ENCODE measurements around the gene SYNPO.

Gene SYNPO

DNA sequence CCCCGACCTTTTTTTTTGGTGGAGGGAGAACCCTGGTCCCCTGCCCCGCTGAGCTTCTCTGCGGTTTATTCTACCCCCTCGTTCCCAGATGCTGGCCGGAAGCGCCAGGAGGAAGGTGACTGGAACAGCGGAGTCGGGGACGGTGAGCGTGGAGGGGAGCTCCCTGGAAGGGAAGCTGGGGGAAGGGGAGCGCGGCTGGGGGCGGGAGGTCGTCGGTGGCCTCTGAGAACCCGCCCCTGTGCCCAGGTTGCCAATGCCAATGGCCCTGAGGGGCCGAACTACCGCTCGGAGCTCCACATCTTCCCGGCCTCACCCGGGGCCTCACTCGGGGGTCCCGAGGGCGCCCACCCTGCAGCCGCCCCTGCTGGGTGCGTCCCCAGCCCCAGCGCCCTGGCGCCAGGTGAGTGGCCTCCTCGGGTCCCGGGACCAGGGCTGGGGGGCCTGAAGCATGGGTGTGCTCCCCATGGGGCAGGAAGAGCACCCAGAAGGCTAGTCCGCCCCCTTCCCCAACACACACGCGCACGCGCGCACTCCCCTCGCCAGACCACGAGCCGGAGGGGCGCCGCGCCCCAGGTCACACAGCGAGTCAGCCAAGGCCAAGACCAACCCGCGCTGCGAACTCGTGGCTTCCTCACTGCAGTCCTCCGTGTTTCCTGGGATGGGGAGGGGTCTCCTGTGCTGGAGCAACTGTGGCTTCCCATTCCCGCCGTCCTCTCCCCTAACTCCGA lies 31.2 kb downstream of the SYNPO start:
- H2AFZ ChIP-seq (ENCODE audit: low read length) = no peak overlapping the region
- H4K20me1 ChIP-seq (ENCODE audit: insufficient read depth, low read length) = no peaks in the 10 kb centered on the region
- no peak overlapping the region for H3K4me3 ChIP-seq (ENCODE audit: low read length)
- no peaks in the 10 kb centered on the region for H3K4me1 ChIP-seq (ENCODE audit: low read length)
- peaks cover 10% of the 10 kb centered on the region; the same call in 1 of the 2 replicates for H3K27me3 ChIP-seq (replicated peaks; ENCODE audit: insufficient read depth, low read length)
- DNase-seq = no peak
- no peaks in the 10 kb centered on the region for H3K79me2 ChIP-seq (ENCODE audit: low read length)
- no peaks in the 10 kb centered on the region for H3F3A ChIP-seq (ENCODE audit: insufficient read depth, low read length)
- H3K9me3 ChIP-seq (replicated peaks; ENCODE audit: insufficient read depth, low read length) = no peaks in the 10 kb centered on the region
- no peak overlapping the region for H3K27ac ChIP-seq (ENCODE audit: low read length)
- TF ChIP-seq, protein P1, sequence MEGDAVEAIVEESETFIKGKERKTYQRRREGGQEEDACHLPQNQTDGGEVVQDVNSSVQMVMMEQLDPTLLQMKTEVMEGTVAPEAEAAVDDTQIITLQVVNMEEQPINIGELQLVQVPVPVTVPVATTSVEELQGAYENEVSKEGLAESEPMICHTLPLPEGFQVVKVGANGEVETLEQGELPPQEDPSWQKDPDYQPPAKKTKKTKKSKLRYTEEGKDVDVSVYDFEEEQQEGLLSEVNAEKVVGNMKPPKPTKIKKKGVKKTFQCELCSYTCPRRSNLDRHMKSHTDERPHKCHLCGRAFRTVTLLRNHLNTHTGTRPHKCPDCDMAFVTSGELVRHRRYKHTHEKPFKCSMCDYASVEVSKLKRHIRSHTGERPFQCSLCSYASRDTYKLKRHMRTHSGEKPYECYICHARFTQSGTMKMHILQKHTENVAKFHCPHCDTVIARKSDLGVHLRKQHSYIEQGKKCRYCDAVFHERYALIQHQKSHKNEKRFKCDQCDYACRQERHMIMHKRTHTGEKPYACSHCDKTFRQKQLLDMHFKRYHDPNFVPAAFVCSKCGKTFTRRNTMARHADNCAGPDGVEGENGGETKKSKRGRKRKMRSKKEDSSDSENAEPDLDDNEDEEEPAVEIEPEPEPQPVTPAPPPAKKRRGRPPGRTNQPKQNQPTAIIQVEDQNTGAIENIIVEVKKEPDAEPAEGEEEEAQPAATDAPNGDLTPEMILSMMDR (IDR thresholded peaks at IDR 0.05; ENCODE audit: low read length) = no peak
- TF ChIP-seq EZH2 (optimal IDR thresholded peaks at IDR 0.05; ENCODE audit: low read depth, low read length) (no peak), EZH2phosphoT487 (IDR thresholded peaks at IDR 0.05; ENCODE audit: low read length) (no peak)
- H3K36me3 ChIP-seq (replicated peaks; ENCODE audit: insufficient read depth, low read length) = no peaks in the 10 kb centered on the region
- no peak overlapping the region for H3K4me2 ChIP-seq (ENCODE audit: low read depth, low read length)
- H3K9me2 ChIP-seq (replicated peaks; ENCODE audit: insufficient read depth, low read length) = no peaks in the 10 kb centered on the region
- no peak overlapping the region for H3K9ac ChIP-seq (ENCODE audit: low read length)

DNA sequence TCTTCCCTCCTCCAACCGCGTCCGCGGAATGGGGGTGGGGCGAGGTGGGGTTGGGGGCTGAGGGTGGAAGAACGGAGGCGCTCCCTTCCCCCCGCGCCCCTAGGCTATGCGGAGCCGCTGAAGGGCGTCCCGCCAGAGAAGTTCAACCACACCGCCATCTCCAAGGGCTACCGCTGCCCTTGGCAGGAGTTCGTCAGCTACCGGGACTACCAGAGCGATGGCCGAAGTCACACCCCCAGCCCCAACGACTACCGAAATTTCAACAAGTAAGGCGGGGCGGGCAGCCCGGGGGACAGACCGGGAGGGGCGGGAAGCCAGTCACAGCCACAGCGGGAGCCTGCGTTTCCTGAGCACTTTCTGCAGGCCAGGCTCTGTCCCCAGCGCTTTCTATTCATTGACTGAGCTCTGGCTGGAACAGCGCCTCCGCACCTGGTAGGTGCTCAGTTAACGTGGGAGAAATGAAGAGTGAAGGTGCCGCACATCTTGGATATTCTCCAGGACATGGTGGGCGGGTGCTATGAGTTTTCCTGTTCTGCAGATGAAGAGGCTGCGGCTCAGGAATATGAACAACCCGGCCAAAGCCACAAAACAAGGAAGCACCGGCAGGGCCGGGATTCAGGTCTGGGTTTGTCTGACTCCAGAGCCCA lies 31.9 kb downstream of the SYNPO start:
- TF ChIP-seq, protein P1 (IDR thresholded peaks at IDR 0.05; ENCODE audit: low read length) = no peak
- TF ChIP-seq EZH2 (optimal IDR thresholded peaks at IDR 0.05; ENCODE audit: low read depth, low read length) = no peak
- no peak for TF ChIP-seq EZH2phosphoT487 (IDR thresholded peaks at IDR 0.05; ENCODE audit: low read length)
- Histone ChIP-seq H3K4me1 (ENCODE audit: low read length) (no peaks in the 10 kb centered on the region), H3K4me2 (ENCODE audit: low read depth, low read length) (no peak overlapping the region), H3K27ac (ENCODE audit: low read length) (no peak overlapping the region), H3F3A (ENCODE audit: insufficient read depth, low read length) (no peaks in the 10 kb centered on the region), H3K79me2 (ENCODE audit: low read length) (no peaks in the 10 kb centered on the region), H2AFZ (ENCODE audit: low read length) (no peak overlapping the region), H3K4me3 (ENCODE audit: low read length) (no peak overlapping the region), H3K27me3 (replicated peaks; ENCODE audit: insufficient read depth, low read length) (peaks cover 10% of the 10 kb centered on the region; the same call in 1 of the 2 replicates), H3K36me3 (replicated peaks; ENCODE audit: insufficient read depth, low read length) (no peaks in the 10 kb centered on the region), H4K20me1 (ENCODE audit: insufficient read depth, low read length) (no peaks in the 10 kb centered on the region), H3K9ac (ENCODE audit: low read length) (no peak overlapping the region), H3K9me3 (replicated peaks; ENCODE audit: insufficient read depth, low read length) (no peaks in the 10 kb centered on the region), H3K9me2 (replicated peaks; ENCODE audit: insufficient read depth, low read length) (no peaks in the 10 kb centered on the region)
- no peak for DNase-seq

DNA sequence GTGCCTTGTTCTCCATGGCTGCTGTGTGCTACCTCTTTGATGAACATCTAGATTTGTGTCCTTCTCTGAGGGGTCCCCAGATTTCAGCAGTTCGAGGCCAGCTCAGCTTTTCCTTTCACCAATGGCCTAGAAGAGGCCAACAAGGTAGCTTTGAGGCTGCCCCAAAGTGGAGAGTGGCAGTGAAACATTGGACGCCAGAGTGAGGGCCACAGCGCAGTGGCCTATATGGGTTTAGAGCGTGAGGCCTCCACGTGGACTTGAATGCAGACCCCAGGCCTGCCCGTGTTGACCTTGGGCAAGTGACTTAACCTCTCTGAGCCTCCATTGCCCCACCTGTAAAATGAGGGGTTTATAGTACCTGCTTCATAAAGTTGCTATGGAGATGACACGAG lies 32.4 kb downstream of the SYNPO start:
- Histone ChIP-seq H3K4me1 (ENCODE audit: low read length) (no peaks in the 10 kb centered on the region), H3K27ac (ENCODE audit: low read length) (no peak overlapping the region), H3K9ac (ENCODE audit: low read length) (no peak overlapping the region), H2AFZ (ENCODE audit: low read length) (no peak overlapping the region), H3K79me2 (ENCODE audit: low read length) (no peaks in the 10 kb centered on the region), H3K9me3 (replicated peaks; ENCODE audit: insufficient read depth, low read length) (no peaks in the 10 kb centered on the region), H3F3A (ENCODE audit: insufficient read depth, low read length) (no peaks in the 10 kb centered on the region), H3K27me3 (replicated peaks; ENCODE audit: insufficient read depth, low read length) (peaks cover 10% of the 10 kb centered on the region; the same call in 1 of the 2 replicates), H4K20me1 (ENCODE audit: insufficient read depth, low read length) (no peaks in the 10 kb centered on the region), H3K36me3 (replicated peaks; ENCODE audit: insufficient read depth, low read length) (no peaks in the 10 kb centered on the region), H3K4me3 (ENCODE audit: low read length) (no peak overlapping the region), H3K4me2 (ENCODE audit: low read depth, low read length) (no peak overlapping the region), H3K9me2 (replicated peaks; ENCODE audit: insufficient read depth, low read length) (no peaks in the 10 kb centered on the region)
- no peak for TF ChIP-seq EZH2phosphoT487 (IDR thresholded peaks at IDR 0.05; ENCODE audit: low read length)
- TF ChIP-seq, protein P1 (IDR thresholded peaks at IDR 0.05; ENCODE audit: low read length) = no peak
- DNase-seq = no peak
